Measurements from ENCODE around the gene MAP7D2. TPM values are rescaled to one million over a fixed set of nuclear protein-coding genes. Genes with fewer than 3 reads are reported as not detected.

The MAP7D2 gene
- total and polyA plus RNA-seq, 2 of the 4 experiments (the other 2 are of a cell fraction), result 0.18 to 0.19 TPM

DNA sequence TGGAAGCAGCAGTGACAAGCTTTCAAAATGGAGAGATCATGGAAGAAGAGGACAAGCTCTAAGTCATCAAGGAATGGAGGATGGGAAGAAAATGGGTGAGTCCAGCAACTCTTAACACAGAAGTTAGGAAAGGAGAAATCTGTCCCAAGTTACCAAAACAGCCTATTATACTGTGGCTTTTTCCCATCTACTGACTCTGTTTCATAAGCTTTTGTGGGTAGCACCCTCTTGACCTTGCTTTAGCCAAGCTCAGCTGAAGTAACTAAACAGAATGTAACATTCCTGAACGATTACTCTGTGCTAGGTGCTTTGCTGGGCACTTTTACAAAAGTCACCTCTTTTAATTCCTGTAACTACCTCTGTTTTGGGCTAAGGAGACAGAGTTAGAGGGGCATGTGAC lies 54.9 kb downstream of the MAP7D2 start:
- peak; percentile 73 for ATAC-seq (ENCODE audit: low read depth)
- in situ Hi-C loops (cut with MboI; ENCODE audit: low sequenced_read_pairs), result loop anchor here (25.0 kb wide), 1 partner anchor 675 kb away; no protein-coding TSS in a partner anchor
- POLR2A ChIA-PET (ENCODE audit: unreplicated experiment), result no interaction called here

More for the DNA sequence above, 54.9 kb downstream of the MAP7D2 start:
- no peaks in the 10 kb centered on the region for H3K9me3 ChIP-seq (ENCODE audit: control insufficient read depth, insufficient read depth, low read length)
- BruUV-seq (replicated peaks), result no TSS peak
- peaks cover 15% of the 10 kb centered on the region for H3K27me3 ChIP-seq (ENCODE audit: control insufficient read depth, insufficient read depth, low read length)
- no peak overlapping the region for H3K18ac ChIP-seq (ENCODE audit: low read depth, low read length)
- H2BK120ac ChIP-seq (ENCODE audit: low read depth, low read length), result no peak overlapping the region
- peak; percentile 69 for DNase-seq
- no peak overlapping the region for H4K5ac ChIP-seq (ENCODE audit: low read depth, low read length)
- H2BK5ac ChIP-seq (ENCODE audit: low read depth, low read length, poor library complexity, severe bottlenecking), result no peak overlapping the region
- no peaks in the 10 kb centered on the region for H3K79me1 ChIP-seq (ENCODE audit: low read depth in 1 of 2, low read length in 2 of 2)
- no peak overlapping the region for H3K56ac ChIP-seq (ENCODE audit: extremely low read depth, insufficient read depth, low read length)
- WGBS, 2 experiments (ENCODE audit: extremely low coverage in 2 of 2, insufficient read length in 1 of 2), result no CpG with 5 or more reads among the region's 1 CpG
- H3K27ac ChIP-seq (ENCODE audit: insufficient read depth, low read length), result no peak overlapping the region
- dilution Hi-C loops (cut with HindIII; ENCODE audit: low sequenced_read_pairs, unreplicated experiment) (no loop called here), intact Hi-C loops (cut with micrococcal nuclease) (loop anchor here (10.0 kb wide), 2 partner anchors 327 to 687 kb away; no protein-coding TSS in a partner anchor)
- no peak overlapping the region for H2AFZ ChIP-seq (replicated peaks; ENCODE audit: low read length, poor library complexity)
- CTCF ChIA-PET, result interaction anchor here (0.6 to 1.1 kb wide), 4 partner anchors 11 to 141 kb away, joined by 3 to 9 read pairs (median 3); no protein-coding TSS in a partner anchor
- H3K14ac ChIP-seq (replicated peaks; ENCODE audit: low read depth, low read length), result no peak overlapping the region
- no peaks in the 10 kb centered on the region for H3K36me3 ChIP-seq (ENCODE audit: control insufficient read depth, insufficient read depth, low read length)
- H3K4me3 ChIP-seq (ENCODE audit: insufficient read depth, low read depth, low read length), result no peak overlapping the region
- H2AK9ac ChIP-seq (replicated peaks; ENCODE audit: low read depth, low read length, poor library complexity), result no peak overlapping the region
- H4K91ac ChIP-seq (ENCODE audit: insufficient read depth, low read depth, low read length), result no peak overlapping the region
- H2AK5ac ChIP-seq (ENCODE audit: low read depth, low read length), result no peak overlapping the region
- TF ChIP-seq USF2 (IDR thresholded peaks at IDR 0.05; ENCODE audit: low read depth, low read length) (no peak), MAFK (IDR thresholded peaks at IDR 0.05; ENCODE audit: low read depth, low read length) (0 out of 2 replicates have a peak, but pooled peaks have one; percentile 4)
- peaks cover 2% of the 10 kb centered on the region; the same call in 1 of the 2 replicates for H3K4me1 ChIP-seq (ENCODE audit: control insufficient read depth, insufficient read depth, low read length)
- H3K23ac ChIP-seq (ENCODE audit: low read depth, low read length), result no peak overlapping the region
- H4K20me1 ChIP-seq (ENCODE audit: insufficient read depth, low read length), result no peaks in the 10 kb centered on the region
- H2BK15ac ChIP-seq (ENCODE audit: low read depth, low read length), result no peak overlapping the region
- no peak overlapping the region for H4K8ac ChIP-seq (ENCODE audit: low read depth in 2 of 2, low read length in 2 of 2)
- no peak overlapping the region for H3K4me2 ChIP-seq (ENCODE audit: low read depth, low read length)
- H2BK20ac ChIP-seq (ENCODE audit: low read depth, low read length), result no peak overlapping the region
- H3K4ac ChIP-seq (ENCODE audit: low read depth, low read length), result no peak overlapping the region
- no peak overlapping the region for H3K9ac ChIP-seq (ENCODE audit: low read depth, low read length)
- 0 out of 2 replicates have a peak, but pooled peaks cover 3% of the 10 kb centered on the region for H3K9me1 ChIP-seq (ENCODE audit: insufficient read depth, low read length)

Data from IMR-90 (cell line).